HepG2 (cell line): Measurements from ENCODE around the gene RAB3C. TPM values are rescaled to one million over a fixed set of nuclear protein-coding genes. Genes with fewer than 3 reads are reported as not detected.

Experiments
- ATAC-seq: fragments of 200-7000 bp; cut with Tn5 transposase; 3 replicates; pipeline ENCODE4 v1.9.1; 2020; ENCODE audit warnings: mild to moderate bottlenecking, moderate library complexity
- BruUV-seq: library from RNA; stranded (reverse); fragments of 400-500 nt; replicated peaks from 2 replicates; lab custom pipeline; 2021; lab: Mats Ljungman, UMichigan
- CTCF ChIA-PET: fragments of 300-600 bp; formaldehyde crosslinking; extraction: SDS; loops from one replicate; lab custom pipeline; 2021; ENCODE audit warnings: low total read pairs, inconsistent platforms, low intra/inter-chr PET ratio; lab: Yijun Ruan, JAX
- POLR2A ChIA-PET: fragments of 350-600 bp; sonication (Branson Sonifier 250); formaldehyde crosslinking; loops from one replicate; lab custom pipeline; 2020; ENCODE audit warnings: antibody characterized with exemption, inconsistent platforms; lab: Yijun Ruan, JAX
- DNase-seq: peaks from one replicate; pipeline ENCODE4 v3.0.0-alpha.2; 2015; ENCODE audit warnings: low spot score
- FAIRE-seq: peaks from 3 replicates; lab custom pipeline; 2011; peaks lifted over from hg19 to GRCh38; lab: Jason Lieb, UNC
- H2AFZ ChIP-seq: one replicate; pipeline ENCODE4 v1.6.1; 2011; ENCODE audit warnings: low read length, inconsistent platforms
- H3K27ac ChIP-seq: fragments of 300-600 bp; 3 replicates; pipeline ENCODE4 v1.8.0; 2011; ENCODE audit warnings: mixed run types, mild to moderate bottlenecking, mixed read lengths, low read length, inconsistent platforms; ENCODE audit not compliant: insufficient read depth; ENCODE audit errors: extremely low read length
- H3K27me3 ChIP-seq, 2 experiments: fragments of 200-600 bp in 1 of 2; 2 replicates in 1 of 2; 3 replicates in 1 of 2; pipeline versions ENCODE4 v1.6.0 to v1.8.0; 2011; ENCODE audit warnings: low read length in 2 of 2, mild to moderate bottlenecking in 2 of 2, moderate library complexity in 2 of 2, inconsistent platforms in 1 of 2; ENCODE audit not compliant: insufficient read depth in 2 of 2, control insufficient read depth in 1 of 2
- H3K36me3 ChIP-seq, 2 experiments: fragments of 200-600 bp in 1 of 2; replicated peaks in 1 of 2; 2 replicates in 1 of 2; 3 replicates in 1 of 2; pipeline versions ENCODE4 v1.5.1 to v1.8.0; 2011; ENCODE audit warnings: low read length in 2 of 2, inconsistent platforms in 1 of 2; ENCODE audit not compliant: insufficient read depth in 2 of 2, control insufficient read depth in 1 of 2
- H3K4me1 ChIP-seq: 2 replicates; pipeline ENCODE4 v1.5.1; 2012; ENCODE audit warnings: low read length, inconsistent platforms; ENCODE audit not compliant: insufficient read depth
- H3K4me2 ChIP-seq: 2 replicates; pipeline ENCODE4 v1.6.0; 2011; ENCODE audit warnings: low read depth, low read length, inconsistent platforms
- H3K4me3 ChIP-seq, 3 experiments: fragments of 200-600 bp in 1 of 3; sonication (generic), shearing (Covaris generic) in 1 of 3; replicated peaks in 1 of 3; 2 replicates each; pipeline ENCODE4 v1.5.1; 2011 to 2016; ENCODE audit warnings: low read length in 3 of 3, inconsistent platforms in 2 of 3, low read depth in 2 of 3, mild to moderate bottlenecking in 2 of 3, control low read depth in 1 of 3, mixed read lengths in 1 of 3; ENCODE audit not compliant: insufficient read depth in 1 of 3
- H3K79me2 ChIP-seq: one replicate; pipeline ENCODE4 v1.6.1; 2011; ENCODE audit warnings: low read length, inconsistent platforms; ENCODE audit not compliant: insufficient read depth
- H3K9ac ChIP-seq: 2 replicates; pipeline ENCODE4 v1.6.0; 2011; ENCODE audit warnings: mild to moderate bottlenecking, low read depth, low read length, inconsistent platforms; ENCODE audit not compliant: insufficient read depth
- H3K9me3 ChIP-seq: 2 replicates; pipeline ENCODE4 v1.5.1; 2012; ENCODE audit warnings: mild to moderate bottlenecking, low read length
- H4K20me1 ChIP-seq: 2 replicates; pipeline ENCODE4 v1.6.0; 2011; ENCODE audit warnings: inconsistent platforms, mild to moderate bottlenecking, low read length, moderate library complexity; ENCODE audit not compliant: insufficient read depth
- CBX1 ChIP-seq: IDR thresholded peaks from one replicate; pipeline ENCODE4 v1.6.1; 2016; ENCODE audit warnings: antibody characterized with exemption, low read depth
- CEBPG ChIP-seq: IDR thresholded peaks from 2 replicates; pipeline ENCODE4 v1.6.1; 2016
- DDIT3 ChIP-seq: sonication (generic); formaldehyde crosslinking; IDR thresholded peaks from 2 replicates; pipeline ENCODE4 v1.4.0; 2020; ENCODE audit warnings: mild to moderate bottlenecking, missing genetic modification reagents
- FOXO1 ChIP-seq: sonication (generic); formaldehyde crosslinking; IDR thresholded peaks from 2 replicates; pipeline ENCODE4 v1.4.0; 2020; ENCODE audit warnings: missing genetic modification reagents
- GLI4 ChIP-seq: sonication (generic); formaldehyde crosslinking; IDR thresholded peaks from 2 replicates; pipeline ENCODE4 v1.5.1; 2020; ENCODE audit warnings: missing genetic modification reagents, mild to moderate bottlenecking, moderate library complexity, borderline replicate concordance
- HOXA5 ChIP-seq: sonication (generic); formaldehyde crosslinking; IDR thresholded peaks from 2 replicates; pipeline ENCODE4 v1.4.0; 2020; ENCODE audit warnings: missing genetic modification reagents
- KDM2A ChIP-seq: sonication (generic); formaldehyde crosslinking; IDR thresholded peaks from 2 replicates; pipeline ENCODE4 v1.4.0; 2020; ENCODE audit warnings: low read depth, missing genetic modification reagents, borderline replicate concordance
- MLX ChIP-seq: IDR thresholded peaks from 2 replicates; pipeline ENCODE4 v1.6.1; 2016
- SRSF9 ChIP-seq: fragments of 200-400 bp; formaldehyde crosslinking; IDR thresholded peaks from 2 replicates; pipeline ENCODE4 v1.6.1; 2018; ENCODE audit warnings: borderline replicate concordance, mild to moderate bottlenecking, low read depth, low read length; ENCODE audit not compliant: insufficient read depth, poor library complexity, severe bottlenecking
- TOPORS ChIP-seq: sonication (generic); formaldehyde crosslinking; IDR thresholded peaks from 2 replicates; pipeline ENCODE4 v1.8.0; 2023; ENCODE audit warnings: mild to moderate bottlenecking, missing genetic modification reagents
- ZBTB7A ChIP-seq: sonication (generic); formaldehyde crosslinking; IDR thresholded peaks from 2 replicates; pipeline ENCODE4 v1.8.0; 2022; ENCODE audit warnings: mild to moderate bottlenecking, missing genetic modification reagents
- ZHX2 ChIP-seq, 2 experiments: sonication (generic) in 1 of 2; formaldehyde crosslinking in 1 of 2; IDR thresholded peaks; 2 replicates each; pipeline versions ENCODE4 v1.6.1 to v1.9.0; 2014 to 2022; ENCODE audit warnings: antibody characterized with exemption in 1 of 2, borderline replicate concordance in 1 of 2, inconsistent platforms in 1 of 2, low read depth in 1 of 2, missing genetic modification reagents in 1 of 2
- ZIK1 ChIP-seq: sonication (generic); formaldehyde crosslinking; IDR thresholded peaks from 2 replicates; pipeline ENCODE4 v1.5.0; 2020; ENCODE audit warnings: mild to moderate bottlenecking, low read depth, missing genetic modification reagents, borderline replicate concordance
- ZMAT5 ChIP-seq: sonication (generic); formaldehyde crosslinking; IDR thresholded peaks from 2 replicates; pipeline ENCODE4 v1.5.0; 2020; ENCODE audit warnings: mild to moderate bottlenecking, low read depth, missing genetic modification reagents, borderline replicate concordance
- ZNF350 ChIP-seq: sonication (generic); formaldehyde crosslinking; IDR thresholded peaks from 2 replicates; pipeline ENCODE4 v1.4.0; 2020; ENCODE audit warnings: mild to moderate bottlenecking, low read depth, missing genetic modification reagents, borderline replicate concordance
- ZNF562 ChIP-seq: sonication (generic); formaldehyde crosslinking; IDR thresholded peaks from 2 replicates; pipeline ENCODE4 v1.8.0; 2022; ENCODE audit warnings: missing genetic modification reagents, borderline replicate concordance
- ZNF891 ChIP-seq: sonication (generic); formaldehyde crosslinking; IDR thresholded peaks from 2 replicates; pipeline ENCODE4 v1.5.0; 2020; ENCODE audit warnings: mild to moderate bottlenecking, missing genetic modification reagents
- WGBS: methylation state at CpG from one replicate; pipeline ENCODE4 v1.1.6; 2017; ENCODE audit warnings: low lambda C conversion rate; 5-methylcytosine and 5-hydroxymethylcytosine counted together
- in situ Hi-C: cut with HindIII; loops from 2 replicates; pipeline ENCODE4 v1.10.0; 2017; ENCODE audit warnings: low pct_unique_long_range_greater_than_20kb; ENCODE audit not compliant: extremely low pct_ligation_motif_present
- intact Hi-C: fragments of 100-400 bp; cut with micrococcal nuclease; formaldehyde crosslinking; loops from one replicate; pipeline ENCODE4 v1.10.0; 2022; ENCODE audit not compliant: unreplicated experiment
- polyA plus RNA-seq, 8 experiments: library from polyadenylated mRNA; depleted of rRNA in 3 of 8; stranded (reverse) in 7 of 8; unstranded in 1 of 8; fragments of >200 nt; fragmentation: Illumina TruSeq in 4 of 8; extraction: Trizol in 4 of 8; gene quantifications; 2 replicates each; pipeline versions ENCODE4 v1.2.1 to v1.2.3, GENCODE V29; 2011 to 2016; ENCODE audit warnings: low read depth in 4 of 8, missing spikeins in 1 of 8, mixed read lengths in 1 of 8; ENCODE audit not compliant: insufficient read depth in 1 of 8
- total RNA-seq, 5 experiments: library from RNA; depleted of rRNA; stranded (reverse); fragments of >200 nt; fragmentation: Illumina TruSeq; extraction: Trizol; gene quantifications; 2 replicates each; pipeline ENCODE4 v1.2.3, GENCODE V29; 2016; ENCODE audit warnings: low read depth in 1 of 5

RAB3C gene
- total and polyA plus RNA-seq, 2 of the 13 experiments (the other 11 are each of a cell fraction or from before 2014, with no cell fraction given): not detected

GRCh38 chr5:58847041-58847440 is 264.2 kb downstream of the RAB3C start (continued):
- TF ChIP-seq ZMAT5 (CRISPR knock-in tag) (no peak), TOPORS (CRISPR knock-in tag) (no peak), ZNF891 (CRISPR knock-in tag) (no peak)

GRCh38 chr5:58849223-58849622 is 266.3 kb downstream of the RAB3C start:
- ATAC-seq: no peak
- no peak for DNase-seq
- H3K9ac ChIP-seq: no peak overlapping the region
- no peak overlapping the region for H2AFZ ChIP-seq
- no peak overlapping the region for H3K4me2 ChIP-seq
- H3K27me3 ChIP-seq: no peaks in the 10 kb centered on the region
- H3K27ac ChIP-seq: no peak overlapping the region
- H3K36me3 ChIP-seq: no peaks in the 10 kb centered on the region
- H3K79me2 ChIP-seq: no peaks in the 10 kb centered on the region
- intact Hi-C loops: no loop called here
- H3K4me1 ChIP-seq: peaks cover 9% of the 10 kb centered on the region
- BruUV-seq: no TSS peak
- no peak overlapping the region for H3K4me3 ChIP-seq
- no peaks in the 10 kb centered on the region for H3K9me3 ChIP-seq
- in situ Hi-C loops: no loop called here
- POLR2A ChIA-PET: no interaction called here
- CTCF ChIA-PET: interaction anchor here (1.7 kb wide), 1 partner anchor 351 kb away, joined by 12 read pairs; no protein-coding TSS in a partner anchor
- H4K20me1 ChIP-seq: no peaks in the 10 kb centered on the region
- FAIRE-seq: no peak
- WGBS: 6% methylated on average over 1 of the region's 1 CpG
- no peak for TF ChIP-seq KDM2A (CRISPR knock-in tag)
- TF ChIP-seq ZHX2 (IDR thresholded peaks at IDR 0.05; ENCODE audit: low read depth): no peak
- no peak for TF ChIP-seq ZHX2 (CRISPR knock-in tag; IDR thresholded peaks at IDR 0.05; ENCODE audit: borderline replicate concordance)
- no peak for TF ChIP-seq HOXA5 (CRISPR knock-in tag)
- TF ChIP-seq CBX1: no peak
- TF ChIP-seq ZIK1 (CRISPR knock-in tag): no peak
- TF ChIP-seq ZNF562 (CRISPR knock-in tag): no peak
- no peak for TF ChIP-seq MLX
- no peak for TF ChIP-seq ZNF350 (CRISPR knock-in tag)
- no peak for TF ChIP-seq GLI4 (CRISPR knock-in tag)
- no peak for TF ChIP-seq SRSF9
- no peak for TF ChIP-seq ZBTB7A (CRISPR knock-in tag)
- no peak for TF ChIP-seq DDIT3 (CRISPR knock-in tag)
- no peak for TF ChIP-seq CEBPG
- TF ChIP-seq FOXO1 (CRISPR knock-in tag): no peak
